ENCODE measurements around the gene DHRSX.

DNA sequence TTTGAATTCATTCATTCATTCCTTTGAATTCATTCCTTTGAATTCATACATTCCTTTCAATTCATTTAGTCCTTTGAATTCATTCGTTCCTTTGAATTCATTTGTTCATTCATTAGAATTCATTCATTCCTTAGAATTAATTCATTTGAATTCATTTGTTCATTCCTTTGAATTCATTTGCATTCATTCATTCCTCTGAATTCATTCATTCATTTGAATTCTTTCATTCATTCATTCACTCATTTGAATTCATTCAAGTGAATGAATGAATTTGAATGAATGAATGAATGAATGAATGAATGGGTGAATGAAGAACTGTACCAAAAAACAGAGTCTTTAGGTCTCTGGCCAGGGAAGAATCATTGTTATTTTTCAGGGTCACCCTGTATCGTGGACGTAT is 216.6 kb downstream of the DHRSX start:
- no peak for TF ChIP-seq POLR2A (IDR thresholded peaks at IDR 0.05; ENCODE audit: low read depth)
- TF ChIP-seq, protein P1, sequence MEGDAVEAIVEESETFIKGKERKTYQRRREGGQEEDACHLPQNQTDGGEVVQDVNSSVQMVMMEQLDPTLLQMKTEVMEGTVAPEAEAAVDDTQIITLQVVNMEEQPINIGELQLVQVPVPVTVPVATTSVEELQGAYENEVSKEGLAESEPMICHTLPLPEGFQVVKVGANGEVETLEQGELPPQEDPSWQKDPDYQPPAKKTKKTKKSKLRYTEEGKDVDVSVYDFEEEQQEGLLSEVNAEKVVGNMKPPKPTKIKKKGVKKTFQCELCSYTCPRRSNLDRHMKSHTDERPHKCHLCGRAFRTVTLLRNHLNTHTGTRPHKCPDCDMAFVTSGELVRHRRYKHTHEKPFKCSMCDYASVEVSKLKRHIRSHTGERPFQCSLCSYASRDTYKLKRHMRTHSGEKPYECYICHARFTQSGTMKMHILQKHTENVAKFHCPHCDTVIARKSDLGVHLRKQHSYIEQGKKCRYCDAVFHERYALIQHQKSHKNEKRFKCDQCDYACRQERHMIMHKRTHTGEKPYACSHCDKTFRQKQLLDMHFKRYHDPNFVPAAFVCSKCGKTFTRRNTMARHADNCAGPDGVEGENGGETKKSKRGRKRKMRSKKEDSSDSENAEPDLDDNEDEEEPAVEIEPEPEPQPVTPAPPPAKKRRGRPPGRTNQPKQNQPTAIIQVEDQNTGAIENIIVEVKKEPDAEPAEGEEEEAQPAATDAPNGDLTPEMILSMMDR (IDR thresholded peaks at IDR 0.05), result no peak
- no peak for TF ChIP-seq POLR2AphosphoS5 (IDR thresholded peaks at IDR 0.05)

Data from esophagus muscularis mucosa (tissue), 3 donors.